Fibroblast of mammary gland (primary cell): ENCODE data around the gene ANKRD66.

Experiments
- DNase-seq: peaks from one replicate; pipeline ENCODE4 v3.0.0-alpha.2; 2010; ENCODE audit warnings: low read depth
- H3K4me3 ChIP-seq: 2 replicates; pipeline ENCODE4 v1.5.1; 2011; ENCODE audit warnings: low read depth, mild to moderate bottlenecking, low read length, moderate library complexity; ENCODE audit not compliant: control insufficient read depth
- TF ChIP-seq, protein P1 (sequence below): conservative IDR thresholded peaks from 2 replicates; pipeline ENCODE4 v1.5.1; 2011; ENCODE audit warnings: low read depth, low read length, inconsistent platforms; ENCODE audit not compliant: control insufficient read depth, insufficient read depth

ANKRD66 gene

GRCh38 chr6:46776070-46776712 lies 29.5 kb downstream of the ANKRD66 start:
- H3K4me3 ChIP-seq, result no peak overlapping the region
- TF ChIP-seq, protein P1, sequence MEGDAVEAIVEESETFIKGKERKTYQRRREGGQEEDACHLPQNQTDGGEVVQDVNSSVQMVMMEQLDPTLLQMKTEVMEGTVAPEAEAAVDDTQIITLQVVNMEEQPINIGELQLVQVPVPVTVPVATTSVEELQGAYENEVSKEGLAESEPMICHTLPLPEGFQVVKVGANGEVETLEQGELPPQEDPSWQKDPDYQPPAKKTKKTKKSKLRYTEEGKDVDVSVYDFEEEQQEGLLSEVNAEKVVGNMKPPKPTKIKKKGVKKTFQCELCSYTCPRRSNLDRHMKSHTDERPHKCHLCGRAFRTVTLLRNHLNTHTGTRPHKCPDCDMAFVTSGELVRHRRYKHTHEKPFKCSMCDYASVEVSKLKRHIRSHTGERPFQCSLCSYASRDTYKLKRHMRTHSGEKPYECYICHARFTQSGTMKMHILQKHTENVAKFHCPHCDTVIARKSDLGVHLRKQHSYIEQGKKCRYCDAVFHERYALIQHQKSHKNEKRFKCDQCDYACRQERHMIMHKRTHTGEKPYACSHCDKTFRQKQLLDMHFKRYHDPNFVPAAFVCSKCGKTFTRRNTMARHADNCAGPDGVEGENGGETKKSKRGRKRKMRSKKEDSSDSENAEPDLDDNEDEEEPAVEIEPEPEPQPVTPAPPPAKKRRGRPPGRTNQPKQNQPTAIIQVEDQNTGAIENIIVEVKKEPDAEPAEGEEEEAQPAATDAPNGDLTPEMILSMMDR, result no peak

DNA sequence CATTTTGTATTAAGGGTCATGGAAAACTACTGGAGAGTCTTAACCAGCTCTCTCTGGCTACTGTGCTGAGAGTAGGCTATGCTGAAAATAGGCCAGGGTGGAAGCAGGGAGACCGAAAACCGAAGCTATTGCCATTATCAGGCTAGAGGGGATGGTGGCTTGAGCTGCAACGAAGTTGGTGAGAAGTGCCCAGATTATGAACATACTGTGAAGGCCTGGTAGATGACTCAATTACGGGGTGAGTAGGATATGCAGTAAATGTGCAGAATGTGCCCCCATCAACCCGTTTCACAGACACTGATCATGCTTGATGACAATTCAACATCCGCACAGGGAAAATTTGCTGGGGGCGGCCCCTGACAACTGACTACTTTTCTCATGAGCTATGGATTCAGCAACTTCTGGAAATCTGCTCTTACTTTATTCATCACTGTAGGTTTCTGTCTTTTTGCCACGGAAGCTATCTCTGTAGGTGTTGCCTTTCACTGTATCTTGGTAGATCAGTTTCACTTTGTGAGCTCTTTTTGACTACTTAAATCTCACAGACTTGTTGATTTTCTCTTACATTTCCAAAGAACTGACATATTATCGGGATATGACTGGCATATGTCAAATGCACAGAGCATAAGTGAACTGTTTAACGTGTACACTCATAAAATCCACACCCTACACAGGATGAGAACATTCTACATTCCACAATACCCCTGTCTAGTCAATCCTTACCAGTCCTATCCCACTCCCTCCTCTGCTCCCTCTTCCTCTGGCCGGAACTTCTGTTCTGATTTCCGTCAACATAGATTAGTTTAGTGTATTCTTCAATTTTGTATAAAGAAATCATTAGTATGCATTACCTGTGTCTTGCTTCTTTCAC lies 31.0 kb downstream of the ANKRD66 start:
- TF ChIP-seq, protein P1, result no peak
- DNase-seq, result no peak

More at GRCh38 chr6:46776070-46776712, 29.5 kb downstream of the ANKRD66 start:
- DNase-seq, result no peak

GRCh38 chr6:46781478-46782378 lies 35.0 kb downstream of the ANKRD66 start:
- TF ChIP-seq, protein P1, result peak; percentile 71
- H3K4me3 ChIP-seq, result no peak overlapping the region
- peak; percentile 66 for DNase-seq

More for the DNA sequence above, 31.0 kb downstream of the ANKRD66 start:
- H3K4me3 ChIP-seq, result no peak overlapping the region

- TF ChIP-seq, protein P1, result no peak
- no peak for DNase-seq
- H3K4me3 ChIP-seq, result no peak overlapping the region
Measured at GRCh38 chr6:46784535-46784934, 37.8 kb downstream of the ANKRD66 start.

DNA sequence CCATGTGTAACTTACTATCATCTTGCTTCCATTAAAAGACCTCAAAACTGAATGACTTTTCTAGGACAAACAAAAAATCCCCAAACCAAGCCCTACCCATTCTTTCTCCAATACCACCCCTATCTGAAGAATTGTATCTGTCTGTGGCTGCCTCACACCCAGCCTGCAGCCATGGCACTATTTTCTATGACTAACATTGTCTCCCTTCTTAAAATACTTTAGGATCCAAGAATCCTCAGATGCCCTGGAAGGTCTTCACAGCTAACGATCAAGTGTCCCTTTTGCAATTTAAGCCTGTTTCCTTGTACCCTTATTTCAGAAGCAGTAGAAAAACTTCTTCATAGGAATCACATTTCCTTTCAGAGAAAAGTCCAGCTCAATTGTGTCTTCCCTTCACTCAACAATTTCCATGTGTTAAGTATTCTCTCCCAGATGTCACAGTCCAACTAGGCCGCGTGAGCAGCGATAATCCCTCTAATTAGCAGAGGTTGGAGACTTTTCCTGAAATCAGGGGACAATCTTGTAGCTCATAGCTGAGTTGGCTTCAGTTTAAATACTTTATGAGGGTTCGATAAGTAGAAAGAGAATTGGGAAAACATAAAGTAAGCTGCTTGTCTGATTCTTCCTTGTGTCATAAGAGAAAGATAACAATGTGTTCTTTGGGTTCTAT lies 41.3 kb downstream of the ANKRD66 start:
- DNase-seq, result no peak
- H3K4me3 ChIP-seq, result no peak overlapping the region
- TF ChIP-seq, protein P1, result no peak

- DNase-seq, result no peak
- no peak overlapping the region for H3K4me3 ChIP-seq
- TF ChIP-seq, protein P1, result no peak
Measured at GRCh38 chr6:46788791-46789190, 42.1 kb downstream of the ANKRD66 start.
